ENCODE measurements around the gene RNF150. TPM values are rescaled to one million over a fixed set of nuclear protein-coding genes. Genes with fewer than 3 reads are reported as not detected.
A peak's percentile ranks its signal among the peaks of the same experiment; 100 is the strongest.

RNF150 gene
- total and polyA plus RNA-seq, 4 donors: 14.3 to 28.0 (median 18.6) TPM

GRCh38 chr4:141159027-141159426 is 25.8 kb upstream of the RNF150 start:
- no peaks in the 10 kb centered on the region for H3K27me3 ChIP-seq (ENCODE audit: control insufficient read depth, insufficient read depth, low read length)
- no peak overlapping the region for H3K4me3 ChIP-seq (ENCODE audit: low read depth, low read length)
- no peak overlapping the region for H3K27ac ChIP-seq (ENCODE audit: low read depth, low read length)
- H3K9me3 ChIP-seq (ENCODE audit: control insufficient read depth, insufficient read depth, low read length): no peaks in the 10 kb centered on the region
- no CpG with 5 or more reads among the region's 1 CpG for WGBS (ENCODE audit: insufficient coverage)
- DNase-seq (ENCODE audit: low read depth in 4 of 6, low spot score in 6 of 6): peak in 1 of 6 donors; percentile 2
- H3K36me3 ChIP-seq (ENCODE audit: control insufficient read depth, insufficient read depth, low read length): no peaks in the 10 kb centered on the region
- H3K4me1 ChIP-seq (ENCODE audit: control insufficient read depth, insufficient read depth, low read length): no peaks in the 10 kb centered on the region

GRCh38 chr4:141158219-141158618 is 24.9 kb upstream of the RNF150 start:
- Histone ChIP-seq H3K9me3 (ENCODE audit: control insufficient read depth, insufficient read depth, low read length) (no peaks in the 10 kb centered on the region), H3K27me3 (ENCODE audit: control insufficient read depth, insufficient read depth, low read length) (no peaks in the 10 kb centered on the region), H3K4me1 (ENCODE audit: control insufficient read depth, insufficient read depth, low read length) (no peaks in the 10 kb centered on the region), H3K4me3 (ENCODE audit: low read depth, low read length) (no peak overlapping the region), H3K36me3 (ENCODE audit: control insufficient read depth, insufficient read depth, low read length) (no peaks in the 10 kb centered on the region), H3K27ac (ENCODE audit: low read depth, low read length) (no peak overlapping the region)
- DNase-seq (ENCODE audit: low read depth in 4 of 6, low spot score in 6 of 6): peak in 4 of 6 donors; percentile 3 to 87 (median 37)

- H3K4me3 ChIP-seq (ENCODE audit: low read depth, low read length): no peak overlapping the region
- H3K27me3 ChIP-seq (ENCODE audit: control insufficient read depth, insufficient read depth, low read length): no peaks in the 10 kb centered on the region
- no peaks in the 10 kb centered on the region for H3K9me3 ChIP-seq (ENCODE audit: control insufficient read depth, insufficient read depth, low read length)
- no peak for DNase-seq (ENCODE audit: low read depth in 4 of 6, low spot score in 6 of 6)
- 85% methylated on average over 4 of the region's 4 CpGs for WGBS (ENCODE audit: insufficient coverage)
- H3K4me1 ChIP-seq (ENCODE audit: control insufficient read depth, insufficient read depth, low read length): no peaks in the 10 kb centered on the region
- no peaks in the 10 kb centered on the region for H3K36me3 ChIP-seq (ENCODE audit: control insufficient read depth, insufficient read depth, low read length)
- no peak overlapping the region for H3K27ac ChIP-seq (ENCODE audit: low read depth, low read length)
These were observed 22.3 kb upstream of the RNF150 start for GRCh38 chr4:141155586-141155985.

GRCh38 chr4:141154725-141155124 is 21.5 kb upstream of the RNF150 start:
- DNase-seq (ENCODE audit: low read depth in 4 of 6, low spot score in 6 of 6): no peak
- Histone ChIP-seq H3K4me3 (ENCODE audit: low read depth, low read length) (no peak overlapping the region), H3K9me3 (ENCODE audit: control insufficient read depth, insufficient read depth, low read length) (no peaks in the 10 kb centered on the region), H3K27me3 (ENCODE audit: control insufficient read depth, insufficient read depth, low read length) (no peaks in the 10 kb centered on the region), H3K4me1 (ENCODE audit: control insufficient read depth, insufficient read depth, low read length) (no peaks in the 10 kb centered on the region), H3K36me3 (ENCODE audit: control insufficient read depth, insufficient read depth, low read length) (no peaks in the 10 kb centered on the region), H3K27ac (ENCODE audit: low read depth, low read length) (no peak overlapping the region)
- no CpG with 5 or more reads among the region's 3 CpGs for WGBS (ENCODE audit: insufficient coverage)

GRCh38 chr4:141153751-141154510 is 20.7 kb upstream of the RNF150 start:
- Histone ChIP-seq H3K4me3 (ENCODE audit: low read depth, low read length) (no peak overlapping the region), H3K27me3 (ENCODE audit: control insufficient read depth, insufficient read depth, low read length) (no peaks in the 10 kb centered on the region), H3K4me1 (ENCODE audit: control insufficient read depth, insufficient read depth, low read length) (no peaks in the 10 kb centered on the region), H3K36me3 (ENCODE audit: control insufficient read depth, insufficient read depth, low read length) (no peaks in the 10 kb centered on the region), H3K9me3 (ENCODE audit: control insufficient read depth, insufficient read depth, low read length) (no peaks in the 10 kb centered on the region), H3K27ac (ENCODE audit: low read depth, low read length) (no peak overlapping the region)
- peak in 1 of 6 donors; percentile 28 for DNase-seq (ENCODE audit: low read depth in 4 of 6, low spot score in 6 of 6)
- WGBS (ENCODE audit: insufficient coverage): 40% methylated on average over 1 of the region's 4 CpGs

- no peaks in the 10 kb centered on the region for H3K9me3 ChIP-seq (ENCODE audit: control insufficient read depth, insufficient read depth, low read length)
- H3K27ac ChIP-seq (ENCODE audit: low read depth, low read length): no peak overlapping the region
- H3K4me1 ChIP-seq (ENCODE audit: control insufficient read depth, insufficient read depth, low read length): no peaks in the 10 kb centered on the region
- 75% methylated on average over 2 of the region's 2 CpGs for WGBS (ENCODE audit: insufficient coverage)
- no peak overlapping the region for H3K4me3 ChIP-seq (ENCODE audit: low read depth, low read length)
- no peak for DNase-seq (ENCODE audit: low read depth in 4 of 6, low spot score in 6 of 6)
- no peaks in the 10 kb centered on the region for H3K36me3 ChIP-seq (ENCODE audit: control insufficient read depth, insufficient read depth, low read length)
- no peaks in the 10 kb centered on the region for H3K27me3 ChIP-seq (ENCODE audit: control insufficient read depth, insufficient read depth, low read length)
These were observed 10.9 kb upstream of the RNF150 start for GRCh38 chr4:141144207-141144606.

GRCh38 chr4:141142423-141142822 is 9.2 kb upstream of the RNF150 start:
- Histone ChIP-seq H3K9me3 (ENCODE audit: control insufficient read depth, insufficient read depth, low read length) (no peaks in the 10 kb centered on the region), H3K4me3 (ENCODE audit: low read depth, low read length) (no peak overlapping the region), H3K36me3 (ENCODE audit: control insufficient read depth, insufficient read depth, low read length) (no peaks in the 10 kb centered on the region), H3K27me3 (ENCODE audit: control insufficient read depth, insufficient read depth, low read length) (no peaks in the 10 kb centered on the region), H3K4me1 (ENCODE audit: control insufficient read depth, insufficient read depth, low read length) (no peaks in the 10 kb centered on the region), H3K27ac (ENCODE audit: low read depth, low read length) (no peak overlapping the region)
- WGBS (ENCODE audit: insufficient coverage): 69% methylated on average over 5 of the region's 7 CpGs
- no peak for DNase-seq (ENCODE audit: low read depth in 4 of 6, low spot score in 6 of 6)

- Histone ChIP-seq H3K36me3 (ENCODE audit: control insufficient read depth, insufficient read depth, low read length) (no peaks in the 10 kb centered on the region), H3K9me3 (ENCODE audit: control insufficient read depth, insufficient read depth, low read length) (no peaks in the 10 kb centered on the region), H3K27ac (ENCODE audit: low read depth, low read length) (no peak overlapping the region), H3K4me1 (ENCODE audit: control insufficient read depth, insufficient read depth, low read length) (no peaks in the 10 kb centered on the region), H3K27me3 (ENCODE audit: control insufficient read depth, insufficient read depth, low read length) (no peaks in the 10 kb centered on the region), H3K4me3 (ENCODE audit: low read depth, low read length) (no peak overlapping the region)
- no peak for DNase-seq (ENCODE audit: low read depth in 4 of 6, low spot score in 6 of 6)
- 57% methylated on average over 1 of the region's 3 CpGs for WGBS (ENCODE audit: insufficient coverage)
These were observed 7.3 kb upstream of the RNF150 start for GRCh38 chr4:141140391-141141200.

- Histone ChIP-seq H3K27ac (ENCODE audit: low read depth, low read length) (no peak overlapping the region), H3K4me1 (ENCODE audit: control insufficient read depth, insufficient read depth, low read length) (peaks cover 6% of the 10 kb centered on the region), H3K9me3 (ENCODE audit: control insufficient read depth, insufficient read depth, low read length) (no peaks in the 10 kb centered on the region), H3K36me3 (ENCODE audit: control insufficient read depth, insufficient read depth, low read length) (no peaks in the 10 kb centered on the region), H3K27me3 (ENCODE audit: control insufficient read depth, insufficient read depth, low read length) (no peaks in the 10 kb centered on the region), H3K4me3 (ENCODE audit: low read depth, low read length) (no peak overlapping the region)
- peak in 2 of 6 donors; percentile 27 to 54 for DNase-seq (ENCODE audit: low read depth in 4 of 6, low spot score in 6 of 6)
- 41% methylated on average over 4 of the region's 11 CpGs for WGBS (ENCODE audit: insufficient coverage)
These were observed 1.0 kb upstream of the RNF150 start for GRCh38 chr4:141133999-141134995.
